PFSK-1 (cell line): ENCODE results near the gene SYDE1.

ENCODE experiments used
- FOXP2 ChIP-seq: optimal IDR thresholded peaks from 2 replicates; pipeline ENCODE3; 2011; ENCODE audit warnings: borderline replicate concordance, control low read depth, inconsistent platforms; ENCODE audit not compliant: insufficient read depth; ENCODE audit errors: extremely low read length, extremely low read depth
- POLR2AphosphoS5 ChIP-seq: IDR thresholded peaks from 2 replicates; pipeline ENCODE4 v1.6.1; 2012; ENCODE audit warnings: low read depth, mild to moderate bottlenecking, control low read depth, low read length, moderate library complexity
- REST ChIP-seq, 2 experiments: IDR thresholded peaks; 2 replicates each; pipeline versions ENCODE4 v1.6.1 to v1.8.0; 2011 to 2012; ENCODE audit warnings: low read depth in 2 of 2, low read length in 2 of 2, control low read depth in 1 of 2, inconsistent platforms in 1 of 2, mild to moderate bottlenecking in 1 of 2, moderate library complexity in 1 of 2; ENCODE audit not compliant: insufficient read depth in 1 of 2
- SIN3A ChIP-seq: IDR thresholded peaks from 2 replicates; pipeline ENCODE4 v1.6.1; 2012; ENCODE audit warnings: mild to moderate bottlenecking, low read length, moderate library complexity, borderline replicate concordance; ENCODE audit not compliant: insufficient read depth
- TAF1 ChIP-seq: IDR thresholded peaks from 2 replicates; pipeline ENCODE4 v1.6.1; 2012; ENCODE audit warnings: low read length, control low read depth, borderline replicate concordance; ENCODE audit not compliant: insufficient read depth

Gene SYDE1

GRCh38 chr19:15093001-15093400 is 14.2 kb upstream of the SYDE1 start:
- TF ChIP-seq SIN3A (no peak), REST (IDR thresholded peaks at IDR 0.05; ENCODE audit: insufficient read depth in 1 of 2, low read depth in 2 of 2, low read length in 2 of 2) (no peak), POLR2AphosphoS5 (no peak), FOXP2 (no peak), TAF1 (no peak)

- TF ChIP-seq FOXP2: no peak
- TF ChIP-seq TAF1: no peak
- TF ChIP-seq REST (IDR thresholded peaks at IDR 0.05; ENCODE audit: insufficient read depth in 1 of 2, low read depth in 2 of 2, low read length in 2 of 2): no peak
- no peak for TF ChIP-seq SIN3A
- no peak for TF ChIP-seq POLR2AphosphoS5
Observed at GRCh38 chr19:15096223-15096622, 11.0 kb upstream of the SYDE1 start.

GRCh38 chr19:15098460-15098859 is 8.7 kb upstream of the SYDE1 start:
- no peak for TF ChIP-seq TAF1
- no peak for TF ChIP-seq REST (IDR thresholded peaks at IDR 0.05; ENCODE audit: insufficient read depth in 1 of 2, low read depth in 2 of 2, low read length in 2 of 2)
- no peak for TF ChIP-seq POLR2AphosphoS5
- TF ChIP-seq SIN3A: no peak
- TF ChIP-seq FOXP2: no peak

GRCh38 chr19:15099017-15099582 is 8.1 kb upstream of the SYDE1 start:
- TF ChIP-seq TAF1 (no peak), FOXP2 (no peak), REST (IDR thresholded peaks at IDR 0.05; ENCODE audit: insufficient read depth in 1 of 2, low read depth in 2 of 2, low read length in 2 of 2) (no peak), POLR2AphosphoS5 (no peak), SIN3A (no peak)

GRCh38 chr19:15101479-15102082 is 5.6 kb upstream of the SYDE1 start:
- TF ChIP-seq TAF1 (no peak), FOXP2 (no peak), REST (IDR thresholded peaks at IDR 0.05; ENCODE audit: insufficient read depth in 1 of 2, low read depth in 2 of 2, low read length in 2 of 2) (no peak), POLR2AphosphoS5 (no peak), SIN3A (no peak)
